ENCODE measurements around the gene LAP3.

Gene LAP3

DNA sequence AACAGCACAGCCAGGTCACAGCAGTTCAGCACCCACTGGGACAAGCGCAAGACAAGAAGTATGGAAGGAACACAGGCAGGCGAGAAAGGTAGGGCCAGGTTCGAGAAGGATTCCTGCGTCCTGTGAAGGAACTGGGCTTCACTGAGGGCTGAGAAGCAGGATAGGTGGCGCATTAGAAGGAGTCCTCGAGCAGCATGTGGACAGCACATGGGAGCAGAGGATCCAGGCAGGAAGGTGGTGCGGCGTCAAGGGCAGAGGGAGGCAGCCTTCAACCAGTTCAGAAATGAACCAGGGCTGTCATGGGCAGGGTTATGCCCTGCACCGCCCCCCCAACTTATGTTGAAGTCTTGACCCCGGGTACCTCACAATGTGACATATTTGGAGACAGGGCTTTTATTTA, 30.8 kb upstream of the LAP3 start:
- Histone ChIP-seq H3K9me3 (ENCODE audit: control insufficient read depth, insufficient read depth, low read length) (no peaks in the 10 kb centered on the region), H3K27me3 (ENCODE audit: control insufficient read depth, insufficient read depth, low read length) (no peaks in the 10 kb centered on the region), H3K4me3 (ENCODE audit: low read length) (no peak overlapping the region), H3K4me1 (ENCODE audit: control insufficient read depth, insufficient read depth, low read length) (peaks cover 2% of the 10 kb centered on the region; the same call in 1 of the 2 replicates), H3K27ac (ENCODE audit: low read length) (no peak overlapping the region), H3K36me3 (ENCODE audit: control insufficient read depth, insufficient read depth, low read length) (no peaks in the 10 kb centered on the region)
- no peak for DNase-seq (ENCODE audit: low read depth, low spot score)
- no CpG with 5 or more reads among the region's 10 CpGs for WGBS (ENCODE audit: insufficient coverage, insufficient read length)

GRCh38 chr4:17546678-17547077, 30.3 kb upstream of the LAP3 start:
- H3K36me3 ChIP-seq (ENCODE audit: control insufficient read depth, insufficient read depth, low read length) = no peaks in the 10 kb centered on the region
- no peaks in the 10 kb centered on the region for H3K9me3 ChIP-seq (ENCODE audit: control insufficient read depth, insufficient read depth, low read length)
- H3K27ac ChIP-seq (ENCODE audit: low read length) = no peak overlapping the region
- no peak for DNase-seq (ENCODE audit: low read depth, low spot score)
- no CpG with 5 or more reads among the region's 12 CpGs for WGBS (ENCODE audit: insufficient coverage, insufficient read length)
- no peak overlapping the region for H3K4me3 ChIP-seq (ENCODE audit: low read length)
- H3K27me3 ChIP-seq (ENCODE audit: control insufficient read depth, insufficient read depth, low read length) = no peaks in the 10 kb centered on the region
- peaks cover 2% of the 10 kb centered on the region; the same call in 1 of the 2 replicates for H3K4me1 ChIP-seq (ENCODE audit: control insufficient read depth, insufficient read depth, low read length)

GRCh38 chr4:17550549-17550948, 26.4 kb upstream of the LAP3 start:
- no peak overlapping the region for H3K4me3 ChIP-seq (ENCODE audit: low read length)
- no peaks in the 10 kb centered on the region for H3K36me3 ChIP-seq (ENCODE audit: control insufficient read depth, insufficient read depth, low read length)
- DNase-seq (ENCODE audit: low read depth, low spot score) = no peak
- 100% methylated on average over 2 of the region's 3 CpGs for WGBS (ENCODE audit: insufficient coverage, insufficient read length)
- no peak overlapping the region for H3K27ac ChIP-seq (ENCODE audit: low read length)
- H3K9me3 ChIP-seq (ENCODE audit: control insufficient read depth, insufficient read depth, low read length) = no peaks in the 10 kb centered on the region
- H3K27me3 ChIP-seq (ENCODE audit: control insufficient read depth, insufficient read depth, low read length) = no peaks in the 10 kb centered on the region
- H3K4me1 ChIP-seq (ENCODE audit: control insufficient read depth, insufficient read depth, low read length) = no peaks in the 10 kb centered on the region

GRCh38 chr4:17552427-17552826, 24.6 kb upstream of the LAP3 start:
- H3K27ac ChIP-seq (ENCODE audit: low read length) = no peak overlapping the region
- H3K27me3 ChIP-seq (ENCODE audit: control insufficient read depth, insufficient read depth, low read length) = no peaks in the 10 kb centered on the region
- H3K9me3 ChIP-seq (ENCODE audit: control insufficient read depth, insufficient read depth, low read length) = no peaks in the 10 kb centered on the region
- no peak overlapping the region for H3K4me3 ChIP-seq (ENCODE audit: low read length)
- WGBS (ENCODE audit: insufficient coverage, insufficient read length) = no CpG with 5 or more reads among the region's 5 CpGs
- no peaks in the 10 kb centered on the region for H3K4me1 ChIP-seq (ENCODE audit: control insufficient read depth, insufficient read depth, low read length)
- DNase-seq (ENCODE audit: low read depth, low spot score) = no peak
- no peaks in the 10 kb centered on the region for H3K36me3 ChIP-seq (ENCODE audit: control insufficient read depth, insufficient read depth, low read length)

GRCh38 chr4:17554568-17554967, 22.4 kb upstream of the LAP3 start:
- Histone ChIP-seq H3K4me3 (ENCODE audit: low read length) (no peak overlapping the region), H3K4me1 (ENCODE audit: control insufficient read depth, insufficient read depth, low read length) (no peaks in the 10 kb centered on the region), H3K27me3 (ENCODE audit: control insufficient read depth, insufficient read depth, low read length) (no peaks in the 10 kb centered on the region), H3K9me3 (ENCODE audit: control insufficient read depth, insufficient read depth, low read length) (no peaks in the 10 kb centered on the region), H3K36me3 (ENCODE audit: control insufficient read depth, insufficient read depth, low read length) (no peaks in the 10 kb centered on the region), H3K27ac (ENCODE audit: low read length) (no peak overlapping the region)
- DNase-seq (ENCODE audit: low read depth, low spot score) = no peak
- WGBS (ENCODE audit: insufficient coverage, insufficient read length) = no CpG with 5 or more reads among the region's 4 CpGs

DNA sequence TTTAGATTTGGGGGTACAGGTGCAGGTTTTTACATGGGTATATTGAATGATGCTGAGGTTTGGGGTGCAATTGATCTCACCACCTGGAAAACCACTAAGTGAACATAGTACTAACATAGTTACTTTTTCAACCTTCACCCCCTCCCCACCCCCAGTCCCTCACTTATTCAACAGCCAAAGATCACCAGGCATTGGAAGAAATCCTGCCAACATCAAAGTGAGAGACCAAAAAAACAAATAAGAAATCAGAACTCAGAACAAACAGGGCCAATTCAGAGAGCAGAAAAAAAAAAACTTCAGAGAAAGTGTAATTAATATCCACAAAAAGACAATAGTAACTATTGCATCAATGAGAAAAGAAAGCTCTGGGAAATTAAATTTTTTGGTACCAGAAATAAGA, 20.5 kb upstream of the LAP3 start:
- Histone ChIP-seq H3K36me3 (ENCODE audit: control insufficient read depth, insufficient read depth, low read length) (no peaks in the 10 kb centered on the region), H3K4me3 (ENCODE audit: low read length) (no peak overlapping the region), H3K27me3 (ENCODE audit: control insufficient read depth, insufficient read depth, low read length) (no peaks in the 10 kb centered on the region), H3K27ac (ENCODE audit: low read length) (no peak overlapping the region), H3K4me1 (ENCODE audit: control insufficient read depth, insufficient read depth, low read length) (no peaks in the 10 kb centered on the region), H3K9me3 (ENCODE audit: control insufficient read depth, insufficient read depth, low read length) (no peaks in the 10 kb centered on the region)
- no peak for DNase-seq (ENCODE audit: low read depth, low spot score)

- Histone ChIP-seq H3K36me3 (ENCODE audit: control insufficient read depth, insufficient read depth, low read length) (no peaks in the 10 kb centered on the region), H3K27ac (ENCODE audit: low read length) (no peak overlapping the region), H3K4me3 (ENCODE audit: low read length) (no peak overlapping the region), H3K4me1 (ENCODE audit: control insufficient read depth, insufficient read depth, low read length) (no peaks in the 10 kb centered on the region), H3K9me3 (ENCODE audit: control insufficient read depth, insufficient read depth, low read length) (no peaks in the 10 kb centered on the region), H3K27me3 (ENCODE audit: control insufficient read depth, insufficient read depth, low read length) (no peaks in the 10 kb centered on the region)
- no CpG with 5 or more reads among the region's 5 CpGs for WGBS (ENCODE audit: insufficient coverage, insufficient read length)
- DNase-seq (ENCODE audit: low read depth, low spot score) = no peak
Observed at GRCh38 chr4:17557880-17558279, 19.1 kb upstream of the LAP3 start.

- Histone ChIP-seq H3K27ac (ENCODE audit: low read length) (no peak overlapping the region), H3K9me3 (ENCODE audit: control insufficient read depth, insufficient read depth, low read length) (no peaks in the 10 kb centered on the region), H3K4me3 (ENCODE audit: low read length) (no peak overlapping the region), H3K27me3 (ENCODE audit: control insufficient read depth, insufficient read depth, low read length) (no peaks in the 10 kb centered on the region), H3K4me1 (ENCODE audit: control insufficient read depth, insufficient read depth, low read length) (no peaks in the 10 kb centered on the region), H3K36me3 (ENCODE audit: control insufficient read depth, insufficient read depth, low read length) (no peaks in the 10 kb centered on the region)
- DNase-seq (ENCODE audit: low read depth, low spot score) = no peak
- no CpG with 5 or more reads among the region's 4 CpGs for WGBS (ENCODE audit: insufficient coverage, insufficient read length)
Observed at GRCh38 chr4:17558941-17559708, 17.9 kb upstream of the LAP3 start.

DNA sequence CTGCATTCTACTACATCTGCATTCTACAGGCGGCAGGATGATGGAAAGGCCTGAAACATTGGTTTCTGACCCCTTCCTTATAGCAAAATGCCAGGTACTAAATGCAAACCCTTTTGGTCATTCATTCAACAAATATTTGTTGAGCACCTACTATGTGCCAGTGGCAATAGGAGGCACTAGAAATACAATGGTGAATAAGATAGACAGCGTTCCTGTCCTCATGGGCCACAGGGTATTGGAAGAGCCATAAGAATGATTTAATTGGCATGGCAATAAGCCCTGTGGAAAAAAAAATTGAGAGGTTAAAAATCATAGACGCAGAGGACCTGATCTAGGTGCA, 17.3 kb upstream of the LAP3 start:
- no CpG with 5 or more reads among the region's 3 CpGs for WGBS (ENCODE audit: insufficient coverage, insufficient read length)
- DNase-seq (ENCODE audit: low read depth, low spot score) = no peak
- H3K9me3 ChIP-seq (ENCODE audit: control insufficient read depth, insufficient read depth, low read length) = no peaks in the 10 kb centered on the region
- H3K36me3 ChIP-seq (ENCODE audit: control insufficient read depth, insufficient read depth, low read length) = no peaks in the 10 kb centered on the region
- H3K27ac ChIP-seq (ENCODE audit: low read length) = no peak overlapping the region
- no peak overlapping the region for H3K4me3 ChIP-seq (ENCODE audit: low read length)
- H3K4me1 ChIP-seq (ENCODE audit: control insufficient read depth, insufficient read depth, low read length) = no peaks in the 10 kb centered on the region
- no peaks in the 10 kb centered on the region for H3K27me3 ChIP-seq (ENCODE audit: control insufficient read depth, insufficient read depth, low read length)

GRCh38 chr4:17560065-17560673, 16.8 kb upstream of the LAP3 start:
- Histone ChIP-seq H3K4me1 (ENCODE audit: control insufficient read depth, insufficient read depth, low read length) (no peaks in the 10 kb centered on the region), H3K36me3 (ENCODE audit: control insufficient read depth, insufficient read depth, low read length) (no peaks in the 10 kb centered on the region), H3K4me3 (ENCODE audit: low read length) (no peak overlapping the region), H3K27me3 (ENCODE audit: control insufficient read depth, insufficient read depth, low read length) (no peaks in the 10 kb centered on the region), H3K9me3 (ENCODE audit: control insufficient read depth, insufficient read depth, low read length) (no peaks in the 10 kb centered on the region), H3K27ac (ENCODE audit: low read length) (no peak overlapping the region)
- WGBS (ENCODE audit: insufficient coverage, insufficient read length) = no CpG with 5 or more reads among the region's 6 CpGs
- no peak for DNase-seq (ENCODE audit: low read depth, low spot score)

Data from iPS DF 6.9 (cell line).